Activated CD8-positive, alpha-beta T cell treated with anti-CD3 and anti-CD28 coated beads for 36 hours (primary cell): Measurements from ENCODE around the gene TPI1. TPM values are rescaled to one million over a fixed set of nuclear protein-coding genes. Genes with fewer than 3 reads are reported as not detected.

ENCODE experiments used
- ATAC-seq: fragments of 200-7000 bp; cut with Tn5 transposase; one replicate; pipeline ENCODE4 v1.10.0; 2021; ENCODE audit warnings: mild to moderate bottlenecking, moderate library complexity
- CTCF ChIA-PET: fragments of 350-600 bp; sonication (Branson Sonifier 250); formaldehyde crosslinking; loops from one replicate; lab custom pipeline; 2021; ENCODE audit warnings: antibody characterized with exemption; lab: Charles Lee
- POLR2A ChIA-PET: fragments of 350-600 bp; sonication (Branson Sonifier 250); formaldehyde crosslinking; loops from one replicate; lab custom pipeline; 2021; ENCODE audit warnings: antibody characterized with exemption; lab: Charles Lee
- DNase-seq: peaks from one replicate; pipeline ENCODE4 v3.0.0-alpha.2; 2020
- H3K27ac Mint-ChIP-seq: one replicate; pipeline ENCODE4 v1.8.0; 2021; ENCODE audit warnings: mild to moderate bottlenecking, mixed read lengths
- H3K27me3 Mint-ChIP-seq: one replicate; pipeline ENCODE4 v1.8.0; 2021; ENCODE audit warnings: mixed read lengths
- H3K36me3 Mint-ChIP-seq: one replicate; pipeline ENCODE4 v1.8.0; 2021; ENCODE audit warnings: low read depth, mixed read lengths
- H3K4me1 Mint-ChIP-seq: one replicate; pipeline ENCODE4 v1.8.0; 2021; ENCODE audit warnings: low read depth, mixed read lengths
- H3K4me3 Mint-ChIP-seq: one replicate; pipeline ENCODE4 v1.8.0; 2021; ENCODE audit warnings: mild to moderate bottlenecking, moderate library complexity, mixed read lengths
- H3K9me3 Mint-ChIP-seq: one replicate; pipeline ENCODE4 v1.8.0; 2021; ENCODE audit warnings: mixed read lengths
- intact Hi-C: fragments of 100-400 bp; cut with micrococcal nuclease; formaldehyde crosslinking; loops from one replicate; pipeline ENCODE4 v1.10.0; 2022
- total RNA-seq, 2 experiments: library from RNA; stranded (reverse); gene quantifications; one replicate each; pipeline ENCODE4 v1.2.3, GENCODE V29; 2021
- TF ChIP-seq, protein P1 (sequence below): fragments of 200-600 bp; IDR thresholded peaks from one replicate; pipeline ENCODE4 v1.8.0; 2022; ENCODE audit warnings: antibody characterized with exemption, mild to moderate bottlenecking

The TPI1 gene
- total RNA-seq, 2 experiments from 2014 or later = 1,714 to 1,776 TPM

DNA sequence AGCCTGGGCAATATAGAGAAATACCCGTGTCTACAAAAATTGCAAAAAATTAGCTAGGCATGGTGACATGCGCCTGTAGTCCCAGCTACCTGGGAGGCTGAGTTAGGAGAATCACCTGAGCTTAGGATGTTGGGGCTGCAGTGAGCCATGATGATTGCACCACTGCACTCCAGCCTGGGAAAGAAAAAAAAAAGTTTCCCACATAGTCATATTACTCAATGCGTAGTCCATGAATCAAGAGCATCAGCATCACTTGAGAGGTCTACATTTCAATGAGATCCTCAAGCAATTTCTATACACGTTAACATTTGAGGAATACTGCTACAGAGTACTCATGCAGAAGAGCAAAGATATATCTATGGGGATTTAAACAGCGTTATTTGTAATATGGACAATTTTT, 32.1 kb downstream of the TPI1 start:
- H3K27ac Mint-ChIP-seq = no peak overlapping the region
- no peak overlapping the region for H3K4me3 Mint-ChIP-seq
- TF ChIP-seq, protein P1, sequence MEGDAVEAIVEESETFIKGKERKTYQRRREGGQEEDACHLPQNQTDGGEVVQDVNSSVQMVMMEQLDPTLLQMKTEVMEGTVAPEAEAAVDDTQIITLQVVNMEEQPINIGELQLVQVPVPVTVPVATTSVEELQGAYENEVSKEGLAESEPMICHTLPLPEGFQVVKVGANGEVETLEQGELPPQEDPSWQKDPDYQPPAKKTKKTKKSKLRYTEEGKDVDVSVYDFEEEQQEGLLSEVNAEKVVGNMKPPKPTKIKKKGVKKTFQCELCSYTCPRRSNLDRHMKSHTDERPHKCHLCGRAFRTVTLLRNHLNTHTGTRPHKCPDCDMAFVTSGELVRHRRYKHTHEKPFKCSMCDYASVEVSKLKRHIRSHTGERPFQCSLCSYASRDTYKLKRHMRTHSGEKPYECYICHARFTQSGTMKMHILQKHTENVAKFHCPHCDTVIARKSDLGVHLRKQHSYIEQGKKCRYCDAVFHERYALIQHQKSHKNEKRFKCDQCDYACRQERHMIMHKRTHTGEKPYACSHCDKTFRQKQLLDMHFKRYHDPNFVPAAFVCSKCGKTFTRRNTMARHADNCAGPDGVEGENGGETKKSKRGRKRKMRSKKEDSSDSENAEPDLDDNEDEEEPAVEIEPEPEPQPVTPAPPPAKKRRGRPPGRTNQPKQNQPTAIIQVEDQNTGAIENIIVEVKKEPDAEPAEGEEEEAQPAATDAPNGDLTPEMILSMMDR = no peak
- H3K36me3 Mint-ChIP-seq = no peaks in the 10 kb centered on the region
- intact Hi-C loops = no loop called here
- POLR2A ChIA-PET = interaction anchor here (0.8 to 1.5 kb wide), 4 partner anchors 8 to 44 kb away, joined by 3 to 4 read pairs (median 4); partner anchors contain the start of genes C12orf57 and RNU7-1
- ATAC-seq = no peak
- H3K9me3 Mint-ChIP-seq = no peaks in the 10 kb centered on the region
- CTCF ChIA-PET = interaction anchor here (1.7 to 4.4 kb wide), 3 partner anchors 8 to 27 kb away, joined by 5 to 19 read pairs (median 11); partner anchors contain the start of gene SPSB2
- DNase-seq = no peak
- no peaks in the 10 kb centered on the region for H3K27me3 Mint-ChIP-seq
- H3K4me1 Mint-ChIP-seq = peaks cover 12% of the 10 kb centered on the region

DNA sequence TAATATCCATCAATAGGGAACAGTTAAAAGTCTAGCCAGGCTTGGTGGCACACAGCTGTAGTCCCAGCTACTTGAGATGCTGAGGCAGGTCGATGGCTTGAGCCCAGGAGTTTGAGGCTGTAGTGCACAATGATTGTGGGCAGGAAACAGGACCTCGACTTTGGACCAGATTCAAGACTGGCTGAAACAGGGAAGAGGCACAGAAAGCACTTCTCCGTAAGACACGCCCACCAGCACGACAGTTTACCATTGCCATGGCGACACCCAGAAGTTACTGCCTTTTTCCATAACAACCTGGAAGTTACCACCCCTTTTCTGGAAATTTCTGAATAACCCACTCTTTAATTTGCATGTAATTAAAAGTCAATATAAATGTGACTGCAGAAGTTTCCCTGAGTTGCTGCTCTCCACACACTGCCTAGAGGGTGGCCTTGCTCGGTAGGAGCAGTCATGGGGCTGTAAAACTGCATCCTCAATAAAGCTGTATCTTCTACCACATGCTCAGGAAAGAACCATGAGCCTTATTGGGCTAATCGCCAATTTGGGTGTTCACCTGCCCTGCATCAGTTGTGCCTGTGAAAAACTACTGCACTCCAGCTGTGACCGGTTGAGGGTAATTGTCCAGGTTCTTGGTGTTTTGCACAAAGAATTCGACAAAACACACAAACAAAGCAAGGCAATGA, 32.6 kb downstream of the TPI1 start:
- DNase-seq (peak; percentile 60), ATAC-seq (no peak)
- no peak overlapping the region for H3K4me3 Mint-ChIP-seq
- intact Hi-C loops = no loop called here
- H3K9me3 Mint-ChIP-seq = no peaks in the 10 kb centered on the region
- POLR2A ChIA-PET = interaction anchor here (0.8 to 1.5 kb wide), 4 partner anchors 9 to 44 kb away, joined by 3 to 4 read pairs (median 4); partner anchors contain the start of genes C12orf57 and RNU7-1
- no peak overlapping the region for H3K27ac Mint-ChIP-seq
- no peaks in the 10 kb centered on the region for H3K27me3 Mint-ChIP-seq
- CTCF ChIA-PET = interaction anchor here (1.7 to 4.4 kb wide), 3 partner anchors 9 to 27 kb away, joined by 5 to 19 read pairs (median 11); partner anchors contain the start of gene SPSB2
- H3K36me3 Mint-ChIP-seq = no peaks in the 10 kb centered on the region
- TF ChIP-seq, protein P1 = no peak
- H3K4me1 Mint-ChIP-seq = peaks cover 12% of the 10 kb centered on the region

DNA sequence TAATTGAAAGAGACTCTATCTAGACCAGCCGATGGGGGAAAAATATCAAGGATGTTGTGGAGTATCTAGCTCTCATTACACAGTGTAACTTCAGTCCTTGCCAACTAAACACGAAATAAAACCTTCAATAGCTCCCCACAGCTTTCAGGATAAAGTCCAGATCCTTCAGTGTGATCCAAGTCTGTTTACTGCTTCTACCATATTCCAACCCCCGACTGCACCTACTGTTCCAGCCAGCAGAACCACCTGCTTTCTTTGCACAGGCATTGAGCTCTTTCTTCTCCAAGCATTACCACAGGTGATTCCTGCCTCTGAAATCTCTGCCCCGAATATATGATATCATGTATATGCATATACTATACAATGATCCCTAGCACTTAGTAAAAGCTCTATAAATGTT, 35.1 kb downstream of the TPI1 start:
- intact Hi-C loops = no loop called here
- Mint-ChIP-seq H3K4me1 (peaks cover 12% of the 10 kb centered on the region), H3K27ac (no peak overlapping the region), H3K9me3 (no peaks in the 10 kb centered on the region), H3K27me3 (no peaks in the 10 kb centered on the region), H3K4me3 (no peak overlapping the region), H3K36me3 (no peaks in the 10 kb centered on the region)
- ATAC-seq (no peak), DNase-seq (no peak)
- ChIA-PET POLR2A (interaction anchor here (0.7 to 2.4 kb wide), 4 partner anchors 11 to 41 kb away, joined by 3 to 7 read pairs (median 5); partner anchors contain the start of genes C12orf57, ENO2 and RNU7-1), CTCF (interaction anchor here (2.0 to 3.4 kb wide), 3 partner anchors 10 to 30 kb away, joined by 7 to 30 read pairs (median 14); partner anchors contain the start of gene SPSB2)
- TF ChIP-seq, protein P1 = no peak

DNA sequence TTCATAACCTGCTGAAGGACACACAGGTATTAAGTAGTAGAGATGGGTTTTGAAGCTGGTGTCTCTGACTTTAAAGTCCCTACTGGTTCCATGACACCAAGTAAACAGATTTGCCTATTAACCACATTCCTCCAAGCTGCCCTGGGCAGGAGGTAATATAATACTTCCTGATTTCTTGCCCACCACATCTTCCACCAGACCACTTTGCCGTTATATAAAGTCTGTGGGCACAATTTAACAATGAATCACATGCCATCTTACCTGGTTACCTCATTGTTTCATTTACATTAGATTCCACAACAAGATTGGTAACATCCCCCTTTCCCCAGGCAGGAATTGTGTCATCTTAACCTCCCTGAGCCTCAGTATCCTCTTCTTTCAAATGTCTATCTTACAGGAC, 36.4 kb downstream of the TPI1 start:
- Mint-ChIP-seq H3K27me3 (no peaks in the 10 kb centered on the region), H3K36me3 (no peaks in the 10 kb centered on the region), H3K9me3 (no peaks in the 10 kb centered on the region), H3K27ac (no peak overlapping the region), H3K4me3 (no peak overlapping the region), H3K4me1 (peaks cover 12% of the 10 kb centered on the region)
- POLR2A ChIA-PET = interaction anchor here (0.9 to 4.2 kb wide), 5 partner anchors 10 to 369 kb away, joined by 3 to 23 read pairs (median 7); partner anchors contain the start of genes C12orf57 and RNU7-1
- TF ChIP-seq, protein P1 = no peak
- intact Hi-C loops = no loop called here
- DNase-seq (no peak), ATAC-seq (no peak)
- CTCF ChIA-PET = interaction anchor here (1.3 to 3.4 kb wide), 4 partner anchors 9 to 215 kb away, joined by 3 to 30 read pairs (median 10); partner anchors contain the start of genes SPSB2 and ZNF384
